ENCODE results near the gene AKT2.
"Not testable (repeated sequence)": the region's sequence is repeated elsewhere in the genome, so short reads cannot be mapped to it uniquely, and the experiment has no call there.

AKT2 gene

DNA sequence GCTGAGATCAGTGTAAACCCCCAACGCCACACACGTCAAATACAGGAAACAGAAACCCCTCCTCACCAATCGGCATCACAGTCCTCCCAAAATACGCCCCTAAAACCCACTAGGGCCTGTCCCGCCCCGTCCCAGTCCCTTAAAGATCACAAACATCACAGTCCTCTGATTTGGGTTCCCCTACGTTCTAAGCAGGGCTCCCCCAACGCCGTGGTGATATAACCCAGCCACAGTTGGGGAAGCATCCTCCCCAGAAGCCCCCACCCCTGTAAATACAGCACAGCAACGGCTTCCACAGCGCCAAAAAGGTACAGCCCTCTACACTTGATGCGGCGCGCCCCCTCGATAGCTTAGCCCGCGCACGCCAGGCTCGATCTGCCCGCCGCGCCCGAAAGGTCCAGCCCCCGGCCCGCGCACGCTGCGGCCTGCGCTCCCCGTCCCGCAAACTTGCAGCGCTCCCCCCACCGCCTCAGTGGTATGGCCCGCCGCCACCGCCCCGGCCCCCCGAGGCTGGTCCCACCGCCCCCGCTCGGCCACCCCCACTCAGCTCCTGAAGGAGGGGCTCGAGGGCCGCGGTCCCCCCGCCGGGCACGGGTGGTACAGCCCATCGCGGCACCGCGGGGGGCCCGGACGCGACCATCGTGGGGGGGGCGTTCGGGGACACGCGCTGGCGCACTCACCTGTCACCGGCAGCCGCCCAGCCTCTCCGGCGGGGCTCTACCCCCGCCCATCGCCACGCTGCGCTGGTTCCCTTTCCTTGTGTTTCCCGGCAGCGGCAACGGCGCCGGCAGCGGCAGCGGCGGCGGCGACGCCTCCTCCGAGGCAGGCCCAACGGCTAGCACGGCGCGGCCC, at the start of gene AKT2:
TSS of gene AKT2 (minus strand) at position 845 of the 852 bp plus-strand sequence. CDS start 20,078 bp downstream, outside the sequence.
- DNase-seq: peak; percentile 83 to 87

DNA sequence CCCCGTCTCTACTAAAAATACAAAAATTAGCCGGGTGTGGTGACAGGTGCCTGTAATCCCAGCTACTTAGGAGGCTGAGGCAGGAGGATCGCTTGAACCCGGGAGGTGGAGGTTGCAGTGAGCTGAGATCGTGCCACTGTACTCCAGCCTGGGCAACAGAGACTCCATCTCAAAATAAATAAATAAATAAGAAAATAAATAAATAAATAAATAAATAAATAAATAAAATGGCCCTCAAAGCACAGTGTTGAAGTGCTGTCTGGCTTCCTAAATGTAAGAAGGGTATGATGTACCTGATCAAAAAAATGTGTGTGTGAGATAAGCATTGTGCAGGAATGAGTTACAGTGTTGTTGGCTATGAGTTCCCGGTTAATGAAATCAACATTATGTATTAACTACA, 47.9 kb upstream of the AKT2 start:
- not testable (repeated sequence) for DNase-seq

DNA sequence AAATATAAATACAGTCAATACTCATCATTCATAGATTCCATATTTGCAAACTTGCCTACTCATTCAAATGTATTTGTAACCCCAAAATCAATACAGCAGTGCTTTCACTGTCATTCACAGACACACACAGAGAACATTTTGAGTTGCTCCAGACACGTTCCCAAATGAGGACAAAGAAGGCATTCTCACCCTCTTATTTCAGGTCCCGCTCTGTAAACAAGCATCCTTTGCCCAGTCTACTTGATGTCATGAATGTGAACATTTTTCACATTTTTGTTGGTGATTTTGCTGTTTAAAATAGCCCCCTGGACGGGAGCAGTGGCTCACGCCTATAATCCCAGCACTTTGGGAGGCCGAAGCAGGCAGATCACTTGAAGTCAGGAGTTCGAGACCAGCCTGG, 47.5 kb upstream of the AKT2 start:
- DNase-seq: no peak

DNA sequence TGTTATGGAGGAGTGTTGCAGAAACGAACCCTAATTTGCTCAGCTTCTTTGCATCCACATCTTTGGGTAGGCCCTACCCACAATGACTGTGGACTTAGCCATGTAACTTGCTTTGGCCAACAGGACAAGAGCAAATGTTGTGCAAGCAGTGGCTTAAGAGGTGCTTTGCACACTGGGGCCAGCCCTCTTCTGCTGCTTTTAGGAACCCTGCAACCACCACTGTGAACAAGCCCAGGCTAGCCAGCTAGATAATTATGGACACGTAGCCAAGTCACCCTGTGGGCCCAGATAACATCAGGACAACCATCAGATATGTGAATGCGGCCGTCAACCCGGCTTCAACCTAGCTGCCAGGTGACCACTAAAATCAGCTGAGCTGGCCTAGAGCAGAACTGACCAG, 45.9 kb upstream of the AKT2 start:
- DNase-seq: peak in 1 of 2 donors; percentile 17

GRCh38 chr19:40326201-40326600, 41.1 kb upstream of the AKT2 start:
- DNase-seq: no peak

- no peak for DNase-seq
These were observed 38.6 kb upstream of the AKT2 start for GRCh38 chr19:40323705-40324104.

DNA sequence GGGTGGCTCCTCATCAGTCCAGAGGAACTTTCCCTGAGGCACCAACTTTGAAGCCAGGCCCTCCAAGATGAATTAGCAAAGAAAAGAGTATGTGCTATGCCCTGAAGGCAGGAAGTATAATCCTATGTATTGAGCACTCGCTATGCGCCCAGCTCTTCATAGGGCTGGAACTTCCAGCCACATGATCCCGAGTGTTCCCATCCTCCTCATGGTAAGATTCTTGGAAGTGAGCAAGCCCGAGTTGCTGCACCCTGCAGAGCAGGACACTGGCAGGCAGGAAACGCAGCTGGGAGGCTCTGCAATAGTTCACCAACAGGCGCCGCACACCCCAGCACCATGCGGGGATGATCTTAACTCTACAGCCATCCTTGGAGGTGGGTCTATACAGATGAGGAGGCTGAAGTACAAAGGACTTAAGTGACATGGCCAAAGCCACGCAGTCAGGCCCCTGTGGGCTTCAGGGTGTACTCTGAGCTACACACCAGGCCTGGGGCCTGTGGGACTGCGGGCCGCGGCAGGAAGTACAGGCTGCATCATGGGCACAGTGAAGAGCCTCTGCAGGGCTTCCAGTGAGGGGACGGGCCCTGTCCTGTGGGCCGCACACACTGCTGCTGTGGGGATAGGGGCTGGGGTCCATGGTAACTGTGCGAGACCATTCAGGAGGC, 37.9 kb upstream of the AKT2 start:
- no peak for DNase-seq

GRCh38 chr19:40322271-40322610, 37.1 kb upstream of the AKT2 start:
- DNase-seq: no peak

DNA sequence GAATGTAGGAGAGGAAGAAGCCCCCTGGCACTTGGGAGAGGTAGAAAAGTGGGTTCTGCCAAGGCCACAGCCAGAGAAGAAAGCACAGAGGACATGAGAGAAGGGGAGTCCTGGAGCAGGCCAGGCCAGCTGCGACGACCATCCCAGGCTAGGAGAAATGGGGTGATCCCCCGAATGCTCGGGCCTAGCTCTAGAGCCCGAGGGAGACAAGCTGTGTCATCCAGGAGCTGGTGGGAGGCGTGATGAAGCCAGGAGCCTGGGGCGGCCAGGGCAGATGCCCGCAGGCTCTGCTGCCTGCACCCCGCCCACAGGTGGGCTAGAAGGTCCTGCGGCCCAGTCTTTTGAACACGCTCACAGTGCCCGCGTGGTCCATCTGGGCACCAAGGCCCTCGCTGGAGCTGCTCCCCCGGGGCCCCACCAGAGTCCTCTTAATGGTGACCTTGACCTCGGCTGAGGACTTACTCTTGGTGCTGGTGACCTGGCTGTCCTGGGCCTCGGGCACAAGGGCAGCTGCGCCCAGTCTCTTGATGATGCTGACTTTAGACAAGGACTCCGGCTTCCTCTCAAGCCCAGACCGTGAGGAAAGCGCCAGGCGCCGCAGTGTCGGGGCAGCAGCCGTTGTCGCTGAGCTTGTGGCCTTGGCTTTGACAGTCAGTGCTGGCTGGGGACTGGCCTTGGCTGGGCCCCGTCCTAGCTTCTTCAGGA, 36.6 kb upstream of the AKT2 start:
- no peak for DNase-seq

DNA sequence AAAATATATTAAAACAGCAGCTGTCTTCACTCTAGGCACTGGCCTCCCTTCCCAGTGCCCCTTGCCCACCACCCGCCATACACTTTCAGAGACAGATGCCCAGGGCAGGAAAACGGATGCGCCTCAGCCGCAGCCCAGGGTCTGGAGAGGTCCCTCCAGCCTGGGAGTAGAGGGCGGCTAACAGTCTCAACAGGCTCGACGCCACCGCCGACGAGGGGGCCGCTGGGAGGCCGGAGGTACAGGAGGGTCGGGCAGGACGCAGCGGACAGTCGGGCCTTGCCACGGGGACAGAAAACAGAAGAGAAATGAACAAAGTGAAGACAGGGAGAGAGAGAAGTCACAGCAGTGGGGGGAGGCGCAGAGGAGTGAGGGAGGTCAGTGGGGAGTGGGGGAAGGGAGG, 35.9 kb upstream of the AKT2 start:
- DNase-seq: no peak

GRCh38 chr19:40320558-40320935, 35.4 kb upstream of the AKT2 start:
- DNase-seq: no peak

DNA sequence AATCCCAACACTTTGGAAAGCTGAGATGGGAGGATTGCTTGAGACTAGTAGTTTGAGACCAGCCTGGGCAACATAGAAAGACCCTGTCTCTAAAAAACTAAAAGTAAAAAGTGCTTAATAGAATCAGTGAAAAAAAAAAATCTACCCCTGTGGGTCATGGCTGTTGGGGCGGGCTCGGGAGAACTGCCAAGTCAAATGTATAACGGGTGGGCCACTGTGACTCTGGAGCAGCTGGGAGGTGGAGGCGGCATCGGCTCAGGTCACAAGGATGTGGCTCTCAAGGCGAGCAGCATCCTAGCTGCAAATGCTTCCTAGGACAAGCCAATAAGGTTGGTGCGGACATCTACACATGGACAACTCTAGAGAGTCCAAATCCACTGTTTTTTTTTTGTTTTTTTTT, 32.2 kb upstream of the AKT2 start:
- DNase-seq: no peak

DNA sequence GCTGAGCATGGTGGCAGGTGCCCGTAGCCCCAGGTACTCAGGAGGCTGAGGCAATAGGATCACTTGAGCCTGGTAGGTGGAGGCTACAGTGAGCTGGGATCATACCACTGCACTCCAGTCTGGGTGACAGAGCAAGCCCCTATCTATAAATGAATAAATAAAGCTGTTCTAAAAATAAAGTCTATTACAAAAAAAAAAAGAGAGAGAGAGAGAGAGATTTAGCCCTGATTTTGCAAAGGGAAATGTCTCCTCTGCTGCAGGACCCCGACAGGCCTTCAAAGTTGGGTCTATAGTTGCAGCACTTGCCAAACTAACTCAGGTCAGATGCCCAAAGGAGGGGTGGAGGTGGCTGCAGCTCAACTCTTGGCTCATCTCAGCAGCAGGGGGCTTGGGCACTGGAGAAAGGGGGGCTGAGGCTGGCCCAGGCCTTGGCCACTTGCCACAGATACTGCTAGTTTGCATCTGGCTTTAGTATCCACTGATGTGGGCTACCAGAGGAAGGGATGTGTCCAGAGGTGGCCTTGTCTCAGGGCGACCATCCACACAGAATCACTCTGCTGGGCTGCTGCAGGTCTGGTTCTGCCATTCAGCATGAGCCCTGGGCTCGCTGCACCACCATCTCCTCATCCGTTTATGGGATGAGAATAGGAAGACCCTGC, 30.8 kb upstream of the AKT2 start:
- DNase-seq: no peak

DNA sequence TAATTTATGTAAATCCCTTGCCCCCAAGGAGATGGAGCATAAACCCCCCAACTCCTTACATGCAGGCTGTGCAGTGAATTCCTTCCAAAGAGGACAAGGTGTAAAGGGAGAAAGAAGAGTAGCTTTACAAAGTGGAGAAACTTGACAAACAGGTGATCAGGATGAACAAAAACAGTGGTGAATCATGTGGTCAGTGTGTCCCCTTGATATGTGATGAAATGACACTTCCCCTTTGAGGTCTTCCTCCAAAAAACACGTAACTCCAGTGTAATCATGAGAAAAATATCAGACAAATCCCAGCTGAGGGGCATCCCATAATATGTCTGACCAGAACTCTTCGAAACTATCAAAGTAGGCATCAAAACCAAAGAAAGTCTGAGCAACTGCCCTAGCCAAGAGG, 29.5 kb upstream of the AKT2 start:
- DNase-seq: no peak

GRCh38 chr19:40313229-40313983, 28.3 kb upstream of the AKT2 start:
- DNase-seq: no peak

DNA sequence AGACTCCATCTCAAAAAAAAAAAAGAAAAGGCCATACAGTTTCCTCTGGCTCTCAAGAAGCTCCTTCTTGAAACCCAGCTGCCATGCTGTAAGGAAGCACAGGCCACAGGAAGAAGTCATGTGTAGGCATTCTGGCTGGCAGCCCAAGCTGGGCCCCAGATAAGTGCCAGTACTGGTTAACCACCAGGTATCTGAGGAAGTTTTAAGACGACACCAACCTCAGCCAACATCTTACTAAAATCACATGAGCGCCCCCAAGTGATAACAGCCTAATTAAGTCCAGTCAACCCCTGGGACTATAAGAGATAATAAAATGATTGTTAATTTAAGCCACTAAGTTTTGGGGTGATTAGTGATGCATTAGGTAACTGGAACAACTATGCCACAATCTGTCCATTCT, 27.4 kb upstream of the AKT2 start:
- no peak for DNase-seq

DNA sequence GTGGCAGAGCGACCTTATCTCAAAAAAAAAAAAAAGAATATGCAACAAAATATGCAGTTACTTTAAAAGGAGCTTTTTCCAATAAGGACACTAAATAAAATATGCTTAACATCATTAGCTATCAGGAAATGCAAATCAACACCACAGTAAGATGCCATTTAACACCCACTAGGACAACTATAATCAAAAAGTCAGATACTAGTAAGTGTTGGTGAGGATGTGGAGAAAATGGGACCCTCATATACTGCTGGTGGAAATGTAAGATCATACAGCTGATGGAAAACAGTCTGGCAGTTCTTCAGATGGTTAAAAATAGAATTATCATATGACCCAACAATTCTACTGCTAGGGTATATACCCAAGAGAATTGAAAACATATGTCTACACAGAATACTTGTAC, 24.5 kb upstream of the AKT2 start:
- no peak for DNase-seq

DNA sequence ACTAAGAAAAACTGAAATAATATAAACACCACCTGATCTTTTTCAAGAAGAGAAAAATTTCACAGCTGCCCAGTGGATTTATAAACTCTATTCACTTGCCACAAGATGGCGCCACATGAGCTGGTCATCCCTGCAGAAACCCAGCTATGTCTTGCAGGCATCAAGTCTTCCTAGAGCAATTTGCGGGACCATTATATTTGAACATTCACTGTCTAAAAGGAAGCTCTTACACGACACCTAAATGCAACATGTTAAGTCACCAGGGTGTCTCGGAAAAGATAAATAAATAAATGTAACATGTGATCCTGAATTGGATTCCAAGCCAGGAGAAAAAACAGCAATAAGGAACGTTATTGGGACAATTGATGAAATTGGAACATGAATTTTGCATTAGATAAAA, 20.3 kb upstream of the AKT2 start:
- peak; percentile 76 to 81 for DNase-seq

GRCh38 chr19:40304306-40304705, 19.2 kb upstream of the AKT2 start:
- DNase-seq: no peak

DNA sequence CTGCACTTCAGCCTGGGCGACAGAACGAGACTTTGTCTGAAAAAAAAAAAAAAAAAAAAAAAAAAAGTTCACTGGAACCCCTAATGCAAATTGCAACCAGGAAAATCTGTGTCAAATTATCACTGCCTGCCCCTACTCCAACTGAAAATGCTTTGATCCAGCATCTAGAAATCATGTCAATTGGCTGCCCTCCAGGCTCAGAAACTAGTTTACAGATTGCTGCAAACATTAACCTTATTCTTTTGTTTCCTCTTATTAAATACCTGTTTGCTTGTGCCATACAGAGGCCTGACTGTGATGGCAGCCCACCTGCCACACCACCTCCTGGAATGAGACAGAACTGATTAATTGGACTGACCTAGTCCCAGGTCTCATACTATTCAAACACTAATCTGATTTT, 18.6 kb upstream of the AKT2 start:
- DNase-seq: no peak

- DNase-seq: no peak
These were observed 17.3 kb upstream of the AKT2 start for GRCh38 chr19:40302224-40303011.

GRCh38 chr19:40300668-40301067, 15.5 kb upstream of the AKT2 start:
- no peak for DNase-seq
